Trophoblast cell (in vitro differentiated cells and primary cell): ENCODE data around the gene SBNO2.

Experiments
- DNase-seq, 2 donors: peaks; one replicate each; pipeline ENCODE4 v3.0.0-alpha.2; 2016
- H2AFZ ChIP-seq: 2 replicates; pipeline ENCODE4 v1.6.1; 2013; ENCODE audit warnings: low read length, moderate library complexity, mild to moderate bottlenecking; ENCODE audit not compliant: insufficient read depth, poor library complexity
- H2AK5ac ChIP-seq: 2 replicates; pipeline ENCODE4 v1.6.1; 2013; ENCODE audit warnings: mild to moderate bottlenecking, low read length
- H2BK120ac ChIP-seq: 2 replicates; pipeline ENCODE4 v1.6.1; 2013; ENCODE audit warnings: low read length, mild to moderate bottlenecking, moderate library complexity; ENCODE audit not compliant: insufficient read depth, poor library complexity
- H2BK12ac ChIP-seq: 2 replicates; pipeline ENCODE4 v1.6.1; 2013; ENCODE audit warnings: mild to moderate bottlenecking, low read length, moderate library complexity
- H2BK5ac ChIP-seq: 2 replicates; pipeline ENCODE4 v1.6.1; 2013; ENCODE audit warnings: low read length, low read depth, moderate library complexity, mild to moderate bottlenecking; ENCODE audit not compliant: poor library complexity
- H3K14ac ChIP-seq: 2 replicates; pipeline ENCODE4 v1.6.1; 2013; ENCODE audit warnings: mild to moderate bottlenecking, low read length
- H3K18ac ChIP-seq: 2 replicates; pipeline ENCODE4 v1.6.1; 2013; ENCODE audit warnings: mild to moderate bottlenecking, low read length
- H3K23ac ChIP-seq: 2 replicates; pipeline ENCODE4 v1.6.1; 2013; ENCODE audit warnings: low read length
- H3K27ac ChIP-seq: 2 replicates; pipeline ENCODE4 v1.5.1; 2013; ENCODE audit warnings: low read depth, mild to moderate bottlenecking, inconsistent platforms, low read length, moderate library complexity
- H3K27me3 ChIP-seq: 2 replicates; pipeline ENCODE4 v1.6.1; 2013; ENCODE audit warnings: inconsistent platforms, mild to moderate bottlenecking, low read length, moderate library complexity; ENCODE audit not compliant: insufficient read depth
- H3K36me3 ChIP-seq, 2 experiments: 1 replicate in 1 of 2; 2 replicates in 1 of 2; pipeline ENCODE4 v1.6.1; 2013; ENCODE audit warnings: low read length in 2 of 2, mild to moderate bottlenecking in 2 of 2, moderate library complexity in 1 of 2; ENCODE audit not compliant: insufficient read depth in 2 of 2, control insufficient read depth in 1 of 2
- H3K4ac ChIP-seq: 2 replicates; pipeline ENCODE4 v1.6.1; 2013; ENCODE audit warnings: low read depth, mild to moderate bottlenecking, low read length, moderate library complexity
- H3K4me1 ChIP-seq, 2 experiments: 1 replicate in 1 of 2; 2 replicates in 1 of 2; pipeline ENCODE4 v1.6.1; 2013; ENCODE audit warnings: low read length in 2 of 2, mild to moderate bottlenecking in 2 of 2, moderate library complexity in 1 of 2; ENCODE audit not compliant: insufficient read depth in 2 of 2, control insufficient read depth in 1 of 2
- H3K4me2 ChIP-seq: 2 replicates; pipeline ENCODE4 v1.6.1; 2013; ENCODE audit warnings: inconsistent platforms, mild to moderate bottlenecking, low read length, moderate library complexity
- H3K4me3 ChIP-seq: 2 replicates; pipeline ENCODE4 v1.5.1; 2013; ENCODE audit warnings: mild to moderate bottlenecking, low read depth, low read length, inconsistent platforms
- H3K79me1 ChIP-seq: one replicate; pipeline ENCODE4 v1.6.1; 2013; ENCODE audit warnings: low read length
- H3K79me2 ChIP-seq: 2 replicates; pipeline ENCODE4 v1.6.1; 2013; ENCODE audit warnings: low read length, mild to moderate bottlenecking; ENCODE audit not compliant: control insufficient read depth, insufficient read depth, poor library complexity
- H3K9ac ChIP-seq: 2 replicates; pipeline ENCODE4 v1.6.1; 2013; ENCODE audit warnings: mild to moderate bottlenecking, low read length
- H3K9me3 ChIP-seq: 2 replicates; pipeline ENCODE4 v1.6.1; 2013; ENCODE audit warnings: low read depth, mild to moderate bottlenecking, control low read depth, inconsistent platforms, low read length; ENCODE audit not compliant: insufficient read depth
- H4K12ac ChIP-seq: 2 replicates; pipeline ENCODE4 v1.6.1; 2013; ENCODE audit warnings: low read depth, mild to moderate bottlenecking, low read length, moderate library complexity
- H4K8ac ChIP-seq: 2 replicates; pipeline ENCODE4 v1.6.1; 2013; ENCODE audit warnings: low read depth, mild to moderate bottlenecking, low read length, moderate library complexity
- H4K91ac ChIP-seq: one replicate; pipeline ENCODE4 v1.6.1; 2013; ENCODE audit warnings: low read depth, mild to moderate bottlenecking, low read length, moderate library complexity
- whole genome bisulfite sequencing: extraction: QIAGEN DNeasy Blood & Tissue Kit; methylation state at CpG from one replicate; pipeline ENCODE4 v1.1.7; 2013; ENCODE audit warnings: missing lambda C conversion rate; ENCODE audit not compliant: insufficient read length, insufficient coverage; ENCODE audit errors: extremely low coverage; 5-methylcytosine and 5-hydroxymethylcytosine counted together

Gene SBNO2

DNA sequence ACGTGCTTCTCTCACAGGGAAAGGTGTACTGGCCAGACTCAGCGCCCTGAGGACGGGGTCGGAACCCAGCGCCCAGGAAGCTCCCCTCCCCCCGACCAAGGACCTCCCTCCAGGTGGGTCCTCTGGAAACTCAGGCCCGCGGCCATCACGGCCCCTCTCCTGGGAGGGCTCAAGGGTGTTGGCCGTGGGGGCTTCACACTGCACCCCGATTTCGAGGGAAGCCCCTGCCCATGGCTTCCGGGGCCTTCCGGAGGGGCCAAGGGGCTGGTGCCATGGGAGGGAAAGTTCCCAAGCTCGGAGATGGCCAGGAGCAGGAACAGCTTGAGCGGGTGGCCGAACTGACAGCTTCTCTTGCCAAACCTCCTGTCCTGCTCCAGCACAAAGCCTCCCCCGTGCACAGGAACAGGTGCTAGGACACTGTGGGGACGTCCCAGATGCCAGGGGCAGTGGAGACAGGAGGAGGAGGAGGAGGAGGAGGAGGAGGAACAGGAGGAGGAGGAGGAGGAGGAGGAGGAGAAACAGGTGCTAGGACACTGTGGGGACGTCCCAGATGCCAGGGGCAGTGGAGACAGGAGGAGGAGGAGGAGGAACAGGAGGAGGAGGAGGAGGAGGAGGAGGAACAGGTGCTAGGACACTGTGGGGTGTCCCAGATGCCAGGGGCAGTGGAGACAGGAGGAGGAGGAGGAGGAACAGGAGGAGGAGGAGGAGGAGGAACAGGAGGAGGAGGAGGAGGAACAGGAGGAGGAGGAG is 10.0 kb downstream of the SBNO2 start:
- no peak overlapping the region for H3K23ac ChIP-seq
- no peak overlapping the region for H3K27ac ChIP-seq
- H3K4me3 ChIP-seq = no peak overlapping the region
- H3K4me2 ChIP-seq = no peak overlapping the region
- H2BK5ac ChIP-seq = no peak overlapping the region
- no peak overlapping the region for H4K12ac ChIP-seq
- peaks cover 10% of the 10 kb centered on the region for H3K79me2 ChIP-seq
- H3K18ac ChIP-seq = no peak overlapping the region
- H2AFZ ChIP-seq = no peak overlapping the region
- H3K79me1 ChIP-seq = peaks cover 4% of the 10 kb centered on the region
- H3K27me3 ChIP-seq = no peaks in the 10 kb centered on the region
- H3K14ac ChIP-seq = no peak overlapping the region
- no peak overlapping the region for H3K4ac ChIP-seq
- H3K9ac ChIP-seq = no peak overlapping the region
- no peaks in the 10 kb centered on the region for H3K9me3 ChIP-seq
- H3K36me3 ChIP-seq = peaks cover 9 to 11% of the 10 kb centered on the region in 2 experiments
- peaks cover 39 to 46% of the 10 kb centered on the region in 2 experiments for H3K4me1 ChIP-seq
- no peak overlapping the region for H2BK12ac ChIP-seq
- no peak overlapping the region for H2AK5ac ChIP-seq
- WGBS = no CpG with 5 or more reads among the region's 20 CpGs
- no peak for DNase-seq
- H4K91ac ChIP-seq = no peak overlapping the region
- H4K8ac ChIP-seq = no peak overlapping the region
- no peak overlapping the region for H2BK120ac ChIP-seq

DNA sequence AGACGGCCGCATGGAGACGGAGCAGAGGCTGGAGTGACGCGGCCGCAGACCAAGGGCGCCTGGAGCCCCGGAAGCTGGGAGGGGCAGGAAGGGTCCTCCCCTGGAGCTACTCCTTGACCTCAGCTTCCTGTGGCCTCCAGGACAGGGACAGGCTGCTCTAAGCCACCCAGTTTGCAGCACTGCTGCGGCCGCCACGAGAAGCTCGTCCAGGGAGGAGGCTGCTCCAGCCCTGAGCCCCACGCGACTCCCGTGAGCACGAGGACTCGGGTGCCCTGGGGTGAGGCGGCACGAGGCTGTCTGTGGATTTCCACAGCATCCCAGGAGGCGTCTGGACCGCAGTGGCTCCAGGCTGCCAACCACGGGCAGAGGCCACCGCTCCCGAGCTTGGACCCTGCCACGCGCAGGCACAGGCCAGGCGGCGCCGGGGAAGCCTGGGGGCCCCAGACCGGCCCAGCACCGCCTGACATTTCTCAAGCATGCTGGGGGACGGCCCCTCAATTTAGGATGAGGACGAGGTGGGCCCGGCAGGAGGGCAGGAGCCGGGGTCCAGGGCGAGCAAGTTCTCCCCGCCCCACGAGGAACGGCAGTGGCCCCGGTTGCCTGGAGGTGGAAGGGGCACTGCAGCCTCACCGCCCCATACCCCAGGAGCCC is 10.7 kb downstream of the SBNO2 start:
- peaks cover 32 to 39% of the 10 kb centered on the region in 2 experiments for H3K4me1 ChIP-seq
- no peaks in the 10 kb centered on the region for H3K27me3 ChIP-seq
- H2AFZ ChIP-seq = no peak overlapping the region
- no peak overlapping the region for H3K14ac ChIP-seq
- H3K4me2 ChIP-seq = no peak overlapping the region
- no peak overlapping the region for H3K4me3 ChIP-seq
- no peak overlapping the region for H3K4ac ChIP-seq
- H3K18ac ChIP-seq = no peak overlapping the region
- H3K36me3 ChIP-seq = peaks cover 11% of the 10 kb centered on the region in 2 experiments
- no peak overlapping the region for H2BK12ac ChIP-seq
- no peak overlapping the region for H3K9ac ChIP-seq
- WGBS = no CpG with 5 or more reads among the region's 41 CpGs
- H3K79me2 ChIP-seq = peaks cover 4% of the 10 kb centered on the region
- H2BK120ac ChIP-seq = no peak overlapping the region
- H3K27ac ChIP-seq = no peak overlapping the region
- peaks cover 1% of the 10 kb centered on the region for H3K9me3 ChIP-seq
- H4K91ac ChIP-seq = no peak overlapping the region
- no peak overlapping the region for H4K8ac ChIP-seq
- DNase-seq = no peak
- no peak overlapping the region for H4K12ac ChIP-seq
- H2AK5ac ChIP-seq = no peak overlapping the region
- H3K23ac ChIP-seq = no peak overlapping the region
- H2BK5ac ChIP-seq = no peak overlapping the region
- H3K79me1 ChIP-seq = peaks cover under 1% of the 10 kb centered on the region

DNA sequence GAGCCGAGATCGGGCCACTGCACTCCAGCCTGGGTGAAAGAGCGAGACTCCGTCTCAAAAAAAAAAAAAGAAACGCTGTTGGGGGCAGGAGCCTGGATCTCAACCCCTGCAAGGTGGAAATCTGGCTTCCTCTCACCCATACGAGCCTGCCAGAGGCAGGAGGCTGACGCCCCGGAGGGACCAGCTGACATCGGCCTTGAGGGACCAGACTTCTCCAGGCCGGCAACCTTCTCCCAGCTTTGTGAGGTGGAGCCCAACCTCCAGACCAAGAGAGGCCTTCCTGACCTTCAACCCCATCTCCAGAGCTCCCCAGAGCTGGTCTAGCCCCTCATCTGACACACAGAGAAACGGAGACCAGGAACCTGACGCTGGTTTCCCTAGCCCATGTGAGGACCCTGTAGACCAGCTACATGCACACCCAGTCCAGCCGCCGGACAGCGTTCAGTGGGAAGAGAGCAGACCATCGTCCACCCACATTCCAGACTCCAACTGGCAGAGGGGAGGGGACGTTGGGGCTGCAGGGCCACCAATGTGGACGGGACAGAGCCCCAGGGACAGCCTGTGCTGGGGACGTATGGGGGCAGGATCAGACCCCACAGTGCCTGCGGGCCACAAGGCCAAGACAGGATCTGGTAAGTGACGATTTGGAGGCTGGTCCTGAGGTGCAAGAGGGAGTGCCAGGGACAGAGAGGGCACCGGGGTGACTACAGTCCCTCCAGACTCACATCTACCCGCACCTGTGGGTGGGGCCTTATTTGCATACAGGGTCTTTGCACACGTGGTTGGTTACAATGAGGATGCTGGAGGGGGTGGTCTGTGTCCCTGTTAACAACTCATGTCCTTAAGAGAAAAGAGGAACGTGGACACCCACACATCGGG is 11.4 kb downstream of the SBNO2 start:
- peak overlapping the region; percentile 3 for H3K4me3 ChIP-seq
- H3K14ac ChIP-seq = no peak overlapping the region
- no peak overlapping the region for H2BK5ac ChIP-seq
- H3K9me3 ChIP-seq = peaks cover 1% of the 10 kb centered on the region
- H3K4me2 ChIP-seq = no peak overlapping the region
- peaks cover 24 to 32% of the 10 kb centered on the region in 2 experiments for H3K4me1 ChIP-seq
- no peak overlapping the region for H2BK120ac ChIP-seq
- H3K79me2 ChIP-seq = peaks cover 2% of the 10 kb centered on the region
- H3K4ac ChIP-seq = no peak overlapping the region
- H3K23ac ChIP-seq = no peak overlapping the region
- no peaks in the 10 kb centered on the region for H3K79me1 ChIP-seq
- H3K9ac ChIP-seq = no peak overlapping the region
- no peak overlapping the region for H2AK5ac ChIP-seq
- no peaks in the 10 kb centered on the region for H3K27me3 ChIP-seq
- no peak overlapping the region for H3K27ac ChIP-seq
- no peak overlapping the region for H2BK12ac ChIP-seq
- WGBS = no CpG with 5 or more reads among the region's 26 CpGs
- H4K91ac ChIP-seq = no peak overlapping the region
- peaks cover 10 to 11% of the 10 kb centered on the region in 2 experiments for H3K36me3 ChIP-seq
- no peak for DNase-seq
- no peak overlapping the region for H4K8ac ChIP-seq
- H2AFZ ChIP-seq = no peak overlapping the region
- H4K12ac ChIP-seq = no peak overlapping the region
- H3K18ac ChIP-seq = no peak overlapping the region

DNA sequence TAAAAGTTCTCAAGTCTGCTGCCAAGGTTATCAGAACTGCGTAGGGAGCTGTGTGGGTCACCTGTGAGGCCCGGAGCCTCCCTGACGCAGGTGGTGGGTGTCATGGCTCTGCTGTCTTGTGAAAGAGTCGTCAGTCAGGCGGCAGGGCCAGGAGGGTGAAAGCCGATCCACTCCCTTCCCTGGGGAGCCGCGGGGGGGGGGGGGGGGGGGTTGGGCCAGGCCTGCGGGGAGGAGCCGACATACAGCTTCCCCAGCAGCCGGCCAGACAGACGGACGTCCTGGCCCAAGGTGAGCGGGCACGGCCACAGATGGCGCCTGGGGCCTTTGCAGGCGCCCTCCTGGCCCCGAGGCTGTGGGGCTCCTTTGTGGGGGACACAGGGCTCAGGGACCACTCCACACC is 12.4 kb downstream of the SBNO2 start:
- Histone ChIP-seq H4K8ac (no peak overlapping the region), H2BK5ac (no peak overlapping the region), H2AK5ac (no peak overlapping the region), H4K12ac (no peak overlapping the region), H3K79me1 (no peaks in the 10 kb centered on the region), H3K36me3 (peaks cover 6% of the 10 kb centered on the region in 2 experiments), H3K79me2 (peaks cover 2% of the 10 kb centered on the region), H3K4me1 (peaks cover 16 to 23% of the 10 kb centered on the region in 2 experiments), H3K4me2 (no peak overlapping the region), H3K27ac (no peak overlapping the region), H3K18ac (no peak overlapping the region), H3K27me3 (no peaks in the 10 kb centered on the region), H3K14ac (no peak overlapping the region), H2BK120ac (no peak overlapping the region), H3K9me3 (peaks cover 1% of the 10 kb centered on the region), H3K23ac (no peak overlapping the region), H2AFZ (no peak overlapping the region), H3K4me3 (no peak overlapping the region), H2BK12ac (no peak overlapping the region), H3K4ac (no peak overlapping the region), H4K91ac (no peak overlapping the region), H3K9ac (no peak overlapping the region)
- WGBS = no CpG with 5 or more reads among the region's 18 CpGs
- DNase-seq = peak; percentile 90 to 95
